Activated CD4-positive, alpha-beta T cell treated with anti-CD3 and anti-CD28 coated beads for 1 hour (primary cell): Measurements from ENCODE around the gene IFITM5.
"Not testable (repeated sequence)": the region's sequence is repeated elsewhere in the genome, so short reads cannot be mapped to it uniquely, and the experiment has no call there.

ENCODE experiments used
- DNase-seq: peaks from one replicate; pipeline ENCODE4 v3.0.0-alpha.2; 2020

IFITM5 gene

GRCh38 chr11:282171-282570 lies 17.2 kb downstream of the IFITM5 start:
- no peak for DNase-seq

- DNase-seq, result no peak
These were observed 17.7 kb downstream of the IFITM5 start for GRCh38 chr11:281486-282161.

- peak; percentile 33 for DNase-seq
These were observed 18.4 kb downstream of the IFITM5 start for GRCh38 chr11:280706-281485.

- peak; percentile 49 for DNase-seq
These were observed 19.2 kb downstream of the IFITM5 start for GRCh38 chr11:279966-280705.

GRCh38 chr11:279040-279965 lies 20.0 kb downstream of the IFITM5 start:
- DNase-seq, result peak; percentile 15

GRCh38 chr11:278001-278951 lies 21.1 kb downstream of the IFITM5 start, which contains the start of gene NLRP6:
Gene NLRP6, plus strand, starts transcription at chr11:278407. Its CDS starts 163 bp downstream, at chr11:278570.
- no peak for DNase-seq

GRCh38 chr11:276219-276618 lies 23.1 kb downstream of the IFITM5 start:
- no peak for DNase-seq

GRCh38 chr11:272931-273198 lies 26.5 kb downstream of the IFITM5 start:
- no peak for DNase-seq

- DNase-seq, result no peak
These were observed 27.0 kb downstream of the IFITM5 start for GRCh38 chr11:272195-272930.

GRCh38 chr11:271319-271715 lies 28.0 kb downstream of the IFITM5 start:
- DNase-seq, result no peak

- DNase-seq, result no peak
These were observed 28.6 kb downstream of the IFITM5 start for GRCh38 chr11:270451-271318.

- DNase-seq, result no peak
These were observed 30.0 kb downstream of the IFITM5 start for GRCh38 chr11:269146-269890.

- not testable (repeated sequence) for DNase-seq
These were observed 30.6 kb downstream of the IFITM5 start for GRCh38 chr11:268716-269145.

GRCh38 chr11:267491-267994 lies 31.8 kb downstream of the IFITM5 start:
- peak; percentile 56 for DNase-seq

GRCh38 chr11:266676-267439 lies 32.5 kb downstream of the IFITM5 start:
- no peak for DNase-seq

- DNase-seq, result no peak
These were observed 37.7 kb downstream of the IFITM5 start for GRCh38 chr11:261624-262023.

- no peak for DNase-seq
These were observed 39.9 kb downstream of the IFITM5 start for GRCh38 chr11:259413-259812.
